Lower lobe of right lung (tissue), 2 donors: ENCODE results near the gene NDOR1. TPM values are rescaled to one million over a fixed set of nuclear protein-coding genes. Genes with fewer than 3 reads are reported as not detected.

ENCODE experiments used
- ATAC-seq, 2 donors: fragments of 200-7000 bp; cut with Tn5 transposase; one replicate each; pipeline ENCODE4 v1.9.1; 2020 to 2022; ENCODE audit warnings: mild to moderate bottlenecking in 2 of 2, moderate library complexity in 2 of 2
- DNase-seq: peaks from one replicate; pipeline ENCODE4 v3.0.0-alpha.2; 2020
- H3K27ac ChIP-seq: fragments of 200-600 bp; one replicate; pipeline ENCODE4 v1.8.0; 2022
- H3K27me3 ChIP-seq: fragments of 200-600 bp; one replicate; pipeline ENCODE4 v1.8.0; 2022; ENCODE audit warnings: low read depth
- H3K36me3 ChIP-seq: fragments of 200-600 bp; one replicate; pipeline ENCODE4 v1.8.0; 2022; ENCODE audit warnings: mild to moderate bottlenecking
- H3K4me1 ChIP-seq: fragments of 200-600 bp; one replicate; pipeline ENCODE4 v1.8.0; 2022
- H3K4me3 ChIP-seq: fragments of 200-600 bp; one replicate; pipeline ENCODE4 v1.8.0; 2022; ENCODE audit warnings: mild to moderate bottlenecking
- H3K9me3 ChIP-seq: fragments of 200-600 bp; one replicate; pipeline ENCODE4 v1.8.0; 2022
- intact Hi-C: fragments of 100-400 bp; cut with DNase I; formaldehyde crosslinking; loops from one replicate; pipeline ENCODE4 v1.11.0; 2022
- total RNA-seq: library from RNA; stranded (reverse); fragmentation: NEBNext Ultra II Directional; extraction: Animal tissue kit (Norgen Biotek cat#: 25700); gene quantifications from one replicate; pipeline ENCODE4 v1.2.1, GENCODE V29; 2021
- TF ChIP-seq, protein P1 (sequence below): fragments of 200-600 bp; IDR thresholded peaks from one replicate; pipeline ENCODE4 v1.8.0; 2022; ENCODE audit warnings: antibody characterized with exemption, mild to moderate bottlenecking
- donor health status: DM: no; HTN: yes; CAD: no; lungs with severe emphysema.

NDOR1 gene
- total RNA-seq, 1 donor from 2014 or later, result 15.6 TPM

GRCh38 chr9:137166380-137167229 is 38.9 kb upstream of the NDOR1 start:
- TF ChIP-seq, protein P1, sequence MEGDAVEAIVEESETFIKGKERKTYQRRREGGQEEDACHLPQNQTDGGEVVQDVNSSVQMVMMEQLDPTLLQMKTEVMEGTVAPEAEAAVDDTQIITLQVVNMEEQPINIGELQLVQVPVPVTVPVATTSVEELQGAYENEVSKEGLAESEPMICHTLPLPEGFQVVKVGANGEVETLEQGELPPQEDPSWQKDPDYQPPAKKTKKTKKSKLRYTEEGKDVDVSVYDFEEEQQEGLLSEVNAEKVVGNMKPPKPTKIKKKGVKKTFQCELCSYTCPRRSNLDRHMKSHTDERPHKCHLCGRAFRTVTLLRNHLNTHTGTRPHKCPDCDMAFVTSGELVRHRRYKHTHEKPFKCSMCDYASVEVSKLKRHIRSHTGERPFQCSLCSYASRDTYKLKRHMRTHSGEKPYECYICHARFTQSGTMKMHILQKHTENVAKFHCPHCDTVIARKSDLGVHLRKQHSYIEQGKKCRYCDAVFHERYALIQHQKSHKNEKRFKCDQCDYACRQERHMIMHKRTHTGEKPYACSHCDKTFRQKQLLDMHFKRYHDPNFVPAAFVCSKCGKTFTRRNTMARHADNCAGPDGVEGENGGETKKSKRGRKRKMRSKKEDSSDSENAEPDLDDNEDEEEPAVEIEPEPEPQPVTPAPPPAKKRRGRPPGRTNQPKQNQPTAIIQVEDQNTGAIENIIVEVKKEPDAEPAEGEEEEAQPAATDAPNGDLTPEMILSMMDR, result no peak
- H3K27ac ChIP-seq, result no peak overlapping the region
- DNase-seq (no peak), ATAC-seq (no peak)
- H3K4me3 ChIP-seq, result no peak overlapping the region
- intact Hi-C loops, result no loop called here
- H3K4me1 ChIP-seq, result peaks cover 43% of the 10 kb centered on the region
- H3K27me3 ChIP-seq, result peaks cover 96% of the 10 kb centered on the region
- no peaks in the 10 kb centered on the region for H3K36me3 ChIP-seq
- no peaks in the 10 kb centered on the region for H3K9me3 ChIP-seq

GRCh38 chr9:137167277-137167746 is 38.2 kb upstream of the NDOR1 start:
- Histone ChIP-seq H3K27me3 (peaks cover 96% of the 10 kb centered on the region), H3K4me3 (no peak overlapping the region), H3K27ac (no peak overlapping the region), H3K4me1 (peaks cover 36% of the 10 kb centered on the region), H3K36me3 (no peaks in the 10 kb centered on the region), H3K9me3 (no peaks in the 10 kb centered on the region)
- intact Hi-C loops, result no loop called here
- DNase-seq, result no peak
- no peak for ATAC-seq
- TF ChIP-seq, protein P1, result no peak

DNA sequence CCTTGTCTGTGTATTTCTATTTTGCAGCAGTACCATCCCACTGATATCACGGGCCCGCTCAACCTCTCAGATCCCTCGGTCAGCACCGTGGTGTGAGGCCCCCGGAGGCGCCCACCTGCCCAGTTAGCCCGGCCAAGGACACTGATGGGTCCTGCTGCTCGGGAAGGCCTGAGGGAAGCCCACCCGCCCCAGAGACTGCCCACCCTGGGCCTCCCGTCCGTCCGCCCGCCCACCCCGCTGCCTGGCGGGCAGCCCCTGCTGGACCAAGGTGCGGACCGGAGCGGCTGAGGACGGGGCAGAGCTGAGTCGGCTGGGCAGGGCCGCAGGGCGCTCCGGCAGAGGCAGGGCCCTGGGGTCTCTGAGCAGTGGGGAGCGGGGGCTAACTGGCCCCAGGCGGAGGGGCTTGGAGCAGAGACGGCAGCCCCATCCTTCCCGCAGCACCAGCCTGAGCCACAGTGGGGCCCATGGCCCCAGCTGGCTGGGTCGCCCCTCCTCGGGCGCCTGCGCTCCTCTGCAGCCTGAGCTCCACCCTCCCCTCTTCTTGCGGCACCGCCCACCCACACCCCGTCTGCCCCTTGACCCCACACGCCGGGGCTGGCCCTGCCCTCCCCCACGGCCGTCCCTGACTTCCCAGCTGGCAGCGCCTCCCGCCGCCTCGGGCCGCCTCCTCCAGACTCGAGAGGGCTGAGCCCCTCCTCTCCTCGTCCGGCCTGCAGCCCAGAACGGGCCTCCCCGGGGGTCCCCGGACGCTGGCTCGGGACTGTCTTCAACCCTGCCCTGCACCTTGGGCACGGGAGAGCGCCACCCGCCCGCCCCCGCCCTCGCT is 37.5 kb upstream of the NDOR1 start:
- no peak for DNase-seq
- peaks cover 91% of the 10 kb centered on the region for H3K27me3 ChIP-seq

GRCh38 chr9:137168573-137168903 is 37.0 kb upstream of the NDOR1 start:
- TF ChIP-seq, protein P1, result no peak
- Histone ChIP-seq H3K4me1 (peaks cover 24% of the 10 kb centered on the region), H3K36me3 (no peaks in the 10 kb centered on the region), H3K9me3 (no peaks in the 10 kb centered on the region), H3K4me3 (peak overlapping the region; percentile 41), H3K27ac (no peak overlapping the region), H3K27me3 (peaks cover 85% of the 10 kb centered on the region)
- intact Hi-C loops, result no loop called here
- ATAC-seq (no peak), DNase-seq (no peak)

More for the DNA sequence above, 37.5 kb upstream of the NDOR1 start:
- Histone ChIP-seq H3K27ac (no peak overlapping the region), H3K36me3 (no peaks in the 10 kb centered on the region), H3K4me3 (peak overlapping the region; percentile 41), H3K4me1 (peaks cover 30% of the 10 kb centered on the region), H3K9me3 (no peaks in the 10 kb centered on the region)
- TF ChIP-seq, protein P1, result no peak
- intact Hi-C loops, result no loop called here
- ATAC-seq, result peak; percentile 4 to 13

DNA sequence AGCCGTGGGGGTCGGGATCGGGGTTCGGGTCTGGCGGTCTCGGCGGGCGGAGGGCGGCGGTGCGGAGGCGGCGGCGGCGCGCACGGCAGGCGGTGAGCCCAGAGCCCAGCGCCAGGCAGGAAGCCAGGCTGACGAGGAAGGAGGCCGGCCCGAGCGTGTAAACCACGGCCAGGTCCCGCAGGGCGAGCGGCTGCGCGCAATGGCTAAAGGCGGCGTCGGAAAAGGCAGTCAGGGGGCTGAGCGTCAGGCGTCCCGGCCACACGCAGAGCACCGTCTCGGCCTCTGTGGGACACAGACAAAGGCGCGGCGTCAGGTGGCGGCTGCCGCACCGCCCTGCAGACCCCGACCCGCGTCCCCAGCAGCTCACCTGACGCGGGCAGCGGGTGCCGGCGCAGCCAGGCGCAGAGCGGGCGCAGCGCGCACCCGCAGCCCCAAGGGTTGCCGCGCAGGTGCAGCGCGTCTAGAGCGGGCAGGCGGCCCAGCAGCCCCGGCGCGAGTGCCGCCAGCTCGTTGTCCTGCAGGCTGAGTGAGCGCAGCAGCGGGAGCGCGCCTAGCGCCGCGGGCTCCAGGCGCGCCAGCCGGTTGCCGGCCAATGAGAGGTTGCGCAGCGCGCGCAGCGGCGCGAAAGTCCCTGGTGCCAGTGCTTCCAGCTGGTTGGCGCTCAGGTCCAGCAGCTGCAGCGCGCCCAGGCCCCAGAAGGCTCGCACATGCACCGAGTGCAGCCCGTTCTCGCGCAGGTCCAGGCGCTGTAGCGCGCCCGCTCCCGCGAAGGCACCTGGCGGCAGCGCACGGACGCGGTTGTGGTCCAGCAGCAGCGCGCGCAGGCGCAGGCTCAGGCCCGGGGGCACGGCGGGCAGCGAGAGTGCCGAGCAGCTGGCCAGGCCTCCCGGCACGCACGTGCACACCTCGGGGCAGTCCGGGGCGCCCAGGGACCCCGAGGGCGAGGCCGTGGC is 36.3 kb upstream of the NDOR1 start:
- no peak for DNase-seq
- peaks cover 23% of the 10 kb centered on the region for H3K4me1 ChIP-seq
- H3K4me3 ChIP-seq, result peak overlapping the region; percentile 41
- no peaks in the 10 kb centered on the region for H3K9me3 ChIP-seq
- H3K27ac ChIP-seq, result no peak overlapping the region
- peak; percentile 27 to 44 for ATAC-seq
- intact Hi-C loops, result no loop called here
- peaks cover 78% of the 10 kb centered on the region for H3K27me3 ChIP-seq
- no peaks in the 10 kb centered on the region for H3K36me3 ChIP-seq
- TF ChIP-seq, protein P1, result no peak
